A673 (cell line): ENCODE results near the gene DSCAM. TPM values are rescaled to one million over a fixed set of nuclear protein-coding genes. Genes with fewer than 3 reads are reported as not detected.

ENCODE experiments used
- BruUV-seq: library from RNA; stranded (reverse); fragments of 400-500 nt; replicated peaks from 2 replicates; lab custom pipeline; 2021; lab: Mats Ljungman, UMichigan
- CTCF ChIA-PET: fragments of 300-600 bp; sonication (Branson Sonifier 250); formaldehyde crosslinking; loops from one replicate; lab custom pipeline; 2022; ENCODE audit warnings: antibody characterized with exemption; lab: Charles Lee
- POLR2A ChIA-PET: fragments of 300-600 bp; sonication (Branson Sonifier 250); formaldehyde crosslinking; loops from one replicate; lab custom pipeline; 2022; ENCODE audit warnings: antibody characterized with exemption; ENCODE audit not compliant: low non-redundant PET; lab: Charles Lee
- DNase-seq: peaks from one replicate; pipeline ENCODE4 v3.0.0-alpha.2; 2015; ENCODE audit warnings: low spot score
- H3K27ac ChIP-seq: fragments of 200-600 bp; sonication (generic); 2 replicates; pipeline ENCODE4 v1.5.1; 2016; ENCODE audit warnings: mixed run types, low read depth, mild to moderate bottlenecking, mixed read lengths, antibody characterized with exemption, low read length; ENCODE audit not compliant: poor library complexity, severe bottlenecking
- H3K27me3 ChIP-seq: fragments of 200-600 bp; sonication (generic); replicated peaks from 2 replicates; pipeline ENCODE4 v1.6.1; 2017; ENCODE audit warnings: mixed run types, low read depth, mild to moderate bottlenecking, mixed read lengths, antibody characterized with exemption, low read length; ENCODE audit not compliant: insufficient read depth, poor library complexity
- H3K36me3 ChIP-seq: fragments of 200-600 bp; sonication (generic); 2 replicates; pipeline ENCODE4 v1.6.1; 2016; ENCODE audit warnings: mixed run types, mild to moderate bottlenecking, mixed read lengths, antibody characterized with exemption, low read length; ENCODE audit not compliant: insufficient read depth, poor library complexity, severe bottlenecking
- H3K4me1 ChIP-seq: fragments of 200-600 bp; sonication (generic); 2 replicates; pipeline ENCODE4 v1.6.1; 2017; ENCODE audit warnings: mixed run types, mild to moderate bottlenecking, mixed read lengths, antibody characterized with exemption, low read length; ENCODE audit not compliant: insufficient read depth, poor library complexity, severe bottlenecking
- H3K4me3 ChIP-seq: fragments of 200-600 bp; sonication (generic); 2 replicates; pipeline ENCODE4 v1.5.1; 2016; ENCODE audit warnings: low read depth, mixed run types, mild to moderate bottlenecking, mixed read lengths, low read length; ENCODE audit not compliant: poor library complexity, severe bottlenecking
- H3K9me3 ChIP-seq: fragments of 200-600 bp; sonication (generic); 2 replicates; pipeline ENCODE4 v1.6.1; 2016; ENCODE audit warnings: mixed run types, low read depth, mild to moderate bottlenecking, mixed read lengths, antibody characterized with exemption, low read length; ENCODE audit not compliant: poor library complexity, severe bottlenecking
- EZH2 ChIP-seq: fragments of 200-600 bp; sonication (generic); IDR thresholded peaks from 2 replicates; pipeline ENCODE4 v1.6.1; 2017; ENCODE audit warnings: borderline replicate concordance, low read depth, mild to moderate bottlenecking, mixed read lengths, antibody characterized with exemption, low read length; ENCODE audit not compliant: poor library complexity, severe bottlenecking
- intact Hi-C: fragments of 100-400 bp; cut with micrococcal nuclease; formaldehyde crosslinking; loops from one replicate; pipeline ENCODE4 v1.10.0; 2022; ENCODE audit not compliant: unreplicated experiment
- total RNA-seq: library from RNA; stranded (reverse); gene quantifications from 2 replicates; pipeline ENCODE4 v1.2.3, GENCODE V29; 2021
- TF ChIP-seq, protein P1 (sequence below): fragments of 300-800, 200-600 bp; sonication (generic); conservative IDR thresholded peaks from 2 replicates; pipeline ENCODE4 v1.5.1; 2017; ENCODE audit warnings: low read depth, mild to moderate bottlenecking, antibody characterized with exemption, low read length, moderate library complexity, mixed read lengths

The DSCAM gene
- total RNA-seq, 1 experiment from 2014 or later = not detected

DNA sequence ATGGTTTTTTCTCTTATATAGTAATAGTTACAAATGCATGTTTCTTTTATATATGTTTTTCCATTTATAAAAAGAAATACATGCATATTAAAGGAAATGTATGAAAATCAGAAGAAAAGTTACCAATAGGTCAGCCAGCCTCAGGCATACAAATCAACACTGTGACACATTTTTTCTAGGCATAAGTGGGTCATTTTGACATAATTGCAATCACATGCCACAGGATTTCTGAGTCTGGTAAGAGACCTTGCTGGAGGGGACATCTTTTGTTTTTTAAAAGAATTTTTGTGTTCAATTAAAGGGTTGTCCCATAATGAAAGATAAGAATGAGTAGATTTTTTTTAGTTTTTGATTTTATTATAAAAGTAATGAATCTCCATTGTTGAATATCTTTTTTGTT lies 506.6 kb downstream of the DSCAM start:
- intact Hi-C loops = no loop called here
- DNase-seq = no peak
- TF ChIP-seq, protein P1, sequence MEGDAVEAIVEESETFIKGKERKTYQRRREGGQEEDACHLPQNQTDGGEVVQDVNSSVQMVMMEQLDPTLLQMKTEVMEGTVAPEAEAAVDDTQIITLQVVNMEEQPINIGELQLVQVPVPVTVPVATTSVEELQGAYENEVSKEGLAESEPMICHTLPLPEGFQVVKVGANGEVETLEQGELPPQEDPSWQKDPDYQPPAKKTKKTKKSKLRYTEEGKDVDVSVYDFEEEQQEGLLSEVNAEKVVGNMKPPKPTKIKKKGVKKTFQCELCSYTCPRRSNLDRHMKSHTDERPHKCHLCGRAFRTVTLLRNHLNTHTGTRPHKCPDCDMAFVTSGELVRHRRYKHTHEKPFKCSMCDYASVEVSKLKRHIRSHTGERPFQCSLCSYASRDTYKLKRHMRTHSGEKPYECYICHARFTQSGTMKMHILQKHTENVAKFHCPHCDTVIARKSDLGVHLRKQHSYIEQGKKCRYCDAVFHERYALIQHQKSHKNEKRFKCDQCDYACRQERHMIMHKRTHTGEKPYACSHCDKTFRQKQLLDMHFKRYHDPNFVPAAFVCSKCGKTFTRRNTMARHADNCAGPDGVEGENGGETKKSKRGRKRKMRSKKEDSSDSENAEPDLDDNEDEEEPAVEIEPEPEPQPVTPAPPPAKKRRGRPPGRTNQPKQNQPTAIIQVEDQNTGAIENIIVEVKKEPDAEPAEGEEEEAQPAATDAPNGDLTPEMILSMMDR = no peak
- no peak for TF ChIP-seq EZH2
- H3K4me1 ChIP-seq = no peaks in the 10 kb centered on the region
- no peaks in the 10 kb centered on the region for H3K36me3 ChIP-seq
- H3K4me3 ChIP-seq = no peak overlapping the region
- peaks cover 5% of the 10 kb centered on the region for H3K27me3 ChIP-seq
- H3K9me3 ChIP-seq = peaks cover 13% of the 10 kb centered on the region
- ChIA-PET POLR2A (no interaction called here), CTCF (no interaction called here)
- no peak overlapping the region for H3K27ac ChIP-seq
- BruUV-seq = no TSS peak

DNA sequence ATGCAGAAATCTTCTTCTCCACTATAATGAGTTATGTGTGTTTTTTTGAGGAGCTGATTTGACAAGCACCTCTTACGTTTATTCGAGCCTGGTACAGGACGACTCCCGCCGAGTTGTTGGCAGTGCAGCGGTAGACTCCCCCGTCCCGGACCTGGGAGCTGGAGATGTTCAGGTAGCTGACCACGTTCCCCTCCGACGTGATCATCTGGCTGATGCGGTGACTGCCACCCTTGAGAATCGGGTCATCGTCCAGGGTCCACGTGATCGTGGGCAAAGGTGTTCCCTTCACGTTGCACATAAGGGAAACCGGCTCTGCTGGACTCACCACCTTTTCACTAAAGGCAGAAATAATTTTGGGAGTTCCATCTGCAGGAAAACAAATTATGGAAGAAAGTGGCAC lies 507.9 kb downstream of the DSCAM start:
- Histone ChIP-seq H3K36me3 (no peaks in the 10 kb centered on the region), H3K9me3 (peaks cover 11% of the 10 kb centered on the region), H3K27ac (no peak overlapping the region), H3K4me3 (no peak overlapping the region), H3K27me3 (peaks cover 5% of the 10 kb centered on the region), H3K4me1 (no peaks in the 10 kb centered on the region)
- POLR2A ChIA-PET = no interaction called here
- intact Hi-C loops = no loop called here
- no peak for DNase-seq
- CTCF ChIA-PET = no interaction called here
- no peak for TF ChIP-seq EZH2
- TF ChIP-seq, protein P1 = no peak
- no TSS peak for BruUV-seq

DNA sequence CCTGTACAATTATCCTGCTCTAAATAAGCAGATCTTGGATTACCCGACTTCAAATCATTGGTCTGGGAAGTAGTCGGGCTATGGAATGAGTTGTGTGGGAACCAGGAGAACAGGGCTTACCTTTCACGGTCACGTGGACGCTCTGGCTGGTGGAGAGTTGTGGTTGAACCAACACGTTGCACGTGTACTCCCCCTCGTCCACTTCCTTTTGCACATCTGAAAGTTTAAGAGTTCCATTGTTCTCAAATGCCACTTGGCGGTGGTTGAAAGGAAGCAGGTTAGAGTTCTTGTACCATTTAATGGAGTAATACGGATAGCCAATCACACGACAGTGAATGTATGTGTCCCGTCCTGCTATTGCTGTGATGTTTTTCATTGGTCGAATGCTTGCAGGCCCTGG lies 509.0 kb downstream of the DSCAM start:
- Histone ChIP-seq H3K4me1 (no peaks in the 10 kb centered on the region), H3K27me3 (peaks cover 5% of the 10 kb centered on the region), H3K36me3 (no peaks in the 10 kb centered on the region), H3K27ac (no peak overlapping the region), H3K4me3 (no peak overlapping the region), H3K9me3 (peaks cover 11% of the 10 kb centered on the region)
- DNase-seq = no peak
- intact Hi-C loops = no loop called here
- ChIA-PET CTCF (no interaction called here), POLR2A (no interaction called here)
- TF ChIP-seq EZH2 = no peak
- TF ChIP-seq, protein P1 = no peak
- BruUV-seq = no TSS peak
